ENCODE data around the gene TRAPPC2L.
"Not testable (repeated sequence)": the region's sequence is repeated elsewhere in the genome, so short reads cannot be mapped to it uniquely, and the experiment has no call there.

The TRAPPC2L gene

DNA sequence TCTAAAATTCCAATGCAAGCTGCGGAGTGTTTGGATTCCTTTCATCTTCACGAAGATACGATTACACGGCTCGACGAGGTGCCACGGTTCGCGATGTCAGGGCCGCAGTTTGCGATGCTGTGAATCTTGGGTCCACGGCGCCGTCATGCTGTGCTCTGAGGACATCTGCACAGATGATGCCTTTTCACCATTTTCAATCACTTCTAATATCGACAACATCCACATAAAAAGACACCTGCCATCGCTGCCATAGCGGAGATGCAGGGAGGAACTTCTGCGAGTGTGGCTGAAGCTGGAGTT lies 38.4 kb upstream of the TRAPPC2L start:
- no peak for DNase-seq (ENCODE audit: low spot score)

GRCh38 chr16:88819126-88819525 lies 37.8 kb upstream of the TRAPPC2L start:
- no peak for DNase-seq (ENCODE audit: low spot score)

- DNase-seq (ENCODE audit: low spot score) = no peak
Measured at GRCh38 chr16:88820385-88821025, 36.4 kb upstream of the TRAPPC2L start.

DNA sequence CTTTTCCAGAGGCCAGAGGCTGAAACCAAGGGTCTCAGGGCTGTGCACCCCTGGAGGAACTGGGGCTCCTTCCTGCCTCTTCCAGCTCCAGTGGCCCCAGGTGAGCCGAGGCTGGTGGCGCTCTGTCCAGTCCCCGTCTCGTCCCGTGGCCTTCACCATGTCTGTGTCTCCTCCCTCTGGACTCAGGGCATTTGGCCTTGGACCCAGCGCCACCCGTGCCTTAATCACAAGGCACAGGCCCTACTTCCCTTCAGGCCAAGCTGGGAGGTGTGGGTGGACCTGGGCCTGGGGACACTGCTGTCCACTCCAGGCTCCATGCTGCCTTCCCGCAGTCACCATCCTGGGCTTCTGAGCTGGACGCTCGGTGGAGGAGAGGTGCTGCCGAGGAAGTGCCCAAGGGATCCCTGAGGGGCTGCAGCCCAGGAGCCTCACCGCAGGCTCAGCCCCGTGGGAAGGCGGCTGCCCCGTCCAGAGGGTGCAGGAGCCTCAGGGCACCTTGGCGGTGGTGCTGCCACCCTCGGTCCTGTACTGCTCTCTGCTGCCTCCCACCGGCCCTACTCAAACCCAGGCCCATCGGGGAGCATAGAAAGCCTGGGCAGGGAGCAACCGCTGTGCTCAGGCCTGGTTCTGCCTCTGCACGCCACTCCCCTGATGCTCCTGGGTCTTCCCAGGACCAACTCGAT lies 35.6 kb upstream of the TRAPPC2L start:
- no peak for DNase-seq (ENCODE audit: low spot score)

- DNase-seq (ENCODE audit: low spot score) = no peak
Measured at GRCh38 chr16:88822281-88823040, 34.5 kb upstream of the TRAPPC2L start.

DNA sequence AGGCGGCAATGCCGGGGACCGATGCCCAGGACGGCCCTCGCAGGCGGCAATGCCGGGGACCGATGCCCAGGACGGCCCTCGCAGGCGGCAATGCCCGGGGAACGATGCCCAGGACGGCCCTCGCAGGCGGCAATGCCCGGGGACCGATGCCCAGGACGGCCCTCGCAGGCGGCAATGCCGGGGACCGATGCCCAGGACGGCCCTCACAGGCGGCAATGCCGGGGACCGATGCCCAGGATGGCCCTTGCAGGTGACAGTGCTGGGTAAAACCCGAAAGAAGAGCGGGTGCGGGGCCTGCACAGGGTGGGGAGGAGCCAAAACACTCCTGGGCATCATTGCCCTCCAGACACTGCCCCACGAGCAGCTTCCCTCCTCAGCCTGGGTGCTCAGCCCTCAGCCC lies 33.3 kb upstream of the TRAPPC2L start:
- not testable (repeated sequence) for DNase-seq (ENCODE audit: low spot score)

- DNase-seq (ENCODE audit: low spot score) = no peak
Measured at GRCh38 chr16:88824256-88825077, 32.5 kb upstream of the TRAPPC2L start.

DNA sequence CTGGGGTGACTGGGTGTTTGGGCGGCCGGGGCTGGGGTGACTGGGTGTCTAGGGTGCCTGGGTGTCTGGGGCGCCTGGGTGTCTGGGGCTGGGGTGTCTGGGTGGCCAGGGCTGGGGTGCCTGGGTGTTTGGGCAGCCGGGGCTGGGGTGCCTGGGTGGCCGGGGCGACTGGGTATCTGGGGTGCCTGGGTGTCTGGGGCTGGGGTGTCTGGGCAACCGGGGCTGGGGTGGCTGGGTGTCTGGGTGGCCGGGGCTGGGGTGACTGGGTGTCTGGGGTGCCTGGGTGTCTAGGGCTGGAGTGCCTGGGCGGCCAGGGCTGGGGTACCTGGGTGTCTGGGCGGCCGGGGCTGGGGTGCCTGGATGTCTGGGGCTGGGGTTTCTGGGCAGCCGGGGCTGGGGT lies 31.8 kb upstream of the TRAPPC2L start:
- no peak for DNase-seq (ENCODE audit: low spot score)

DNA sequence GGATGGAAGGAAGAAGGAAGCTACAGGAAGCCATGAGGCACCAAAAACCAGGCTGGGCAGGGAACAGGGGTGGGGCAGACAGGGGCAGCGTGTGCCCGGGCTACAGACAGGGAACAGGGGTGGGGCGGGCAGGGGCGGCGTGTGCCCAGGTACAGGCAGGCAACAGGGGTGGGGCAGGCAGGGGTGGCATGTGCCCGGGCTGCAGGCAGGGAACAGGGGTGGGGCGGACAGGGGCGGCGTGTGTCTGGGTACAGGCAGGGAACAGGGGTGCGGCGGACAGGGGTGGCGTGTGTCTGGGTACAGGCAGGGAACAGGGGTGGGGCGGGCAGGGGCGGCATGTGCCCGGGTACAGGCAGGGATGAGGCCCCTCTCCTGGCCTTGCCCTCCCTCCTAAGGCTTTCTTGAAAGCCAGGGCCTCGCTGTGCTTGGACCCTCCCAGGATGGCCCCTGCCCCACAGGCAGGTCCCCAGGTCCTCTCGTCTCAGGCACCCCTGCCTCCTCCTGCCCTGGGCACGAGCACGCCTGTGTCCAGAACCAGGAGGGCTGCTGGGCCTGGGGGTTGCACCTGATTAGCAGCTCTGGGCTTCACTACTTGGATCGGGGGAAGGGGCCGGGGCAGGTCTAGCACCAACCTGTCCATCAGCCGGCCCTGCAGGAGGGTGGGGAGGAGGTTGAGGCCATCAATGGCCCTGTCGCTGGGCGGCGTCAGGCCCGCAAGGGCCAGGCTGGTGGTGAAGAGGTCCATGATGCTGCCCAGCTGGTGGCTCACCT lies 30.7 kb upstream of the TRAPPC2L start:
- DNase-seq (ENCODE audit: low spot score) = no peak

GRCh38 chr16:88827727-88828126 lies 29.2 kb upstream of the TRAPPC2L start:
- no peak for DNase-seq (ENCODE audit: low spot score)

DNA sequence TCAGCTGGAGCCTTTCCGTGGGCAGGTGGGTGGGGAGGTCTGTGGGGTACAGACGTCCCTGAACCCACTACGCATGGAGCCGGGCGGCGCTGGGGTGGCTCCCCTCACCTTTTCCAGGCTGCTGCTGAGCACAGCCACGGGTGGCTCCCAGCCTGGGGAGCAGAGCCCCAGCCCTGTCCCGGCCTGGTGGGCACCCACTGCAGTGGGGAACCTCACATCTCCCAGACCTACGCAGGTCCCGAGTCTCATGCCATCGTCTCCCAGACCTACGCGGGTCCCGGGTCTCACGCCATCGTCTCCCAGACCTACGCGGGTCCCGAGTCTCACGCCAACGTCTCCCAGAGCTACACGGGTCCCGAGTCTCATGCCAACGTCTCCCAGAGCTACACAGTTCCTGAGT lies 28.2 kb upstream of the TRAPPC2L start:
- no peak for DNase-seq (ENCODE audit: low spot score)

DNA sequence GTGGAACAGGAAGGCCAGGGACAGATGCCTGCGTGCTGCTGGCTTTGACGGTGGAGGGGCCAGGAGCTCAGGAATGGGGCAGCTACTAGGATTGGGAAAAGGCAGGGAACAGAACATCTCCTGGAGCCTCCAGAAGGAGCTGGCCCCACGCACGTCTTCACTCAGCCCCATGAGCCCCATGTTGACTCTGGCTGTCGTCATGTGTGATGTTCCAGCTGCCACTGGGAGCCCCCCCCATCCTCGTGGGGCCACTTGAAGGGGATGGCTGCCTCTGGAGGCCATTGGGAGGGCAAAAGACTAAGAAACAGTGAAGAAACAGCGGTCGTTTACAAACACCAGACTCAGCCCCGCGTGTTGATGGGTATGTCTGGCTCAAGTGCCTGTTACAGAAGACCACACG lies 26.7 kb upstream of the TRAPPC2L start:
- DNase-seq (ENCODE audit: low spot score) = no peak

DNA sequence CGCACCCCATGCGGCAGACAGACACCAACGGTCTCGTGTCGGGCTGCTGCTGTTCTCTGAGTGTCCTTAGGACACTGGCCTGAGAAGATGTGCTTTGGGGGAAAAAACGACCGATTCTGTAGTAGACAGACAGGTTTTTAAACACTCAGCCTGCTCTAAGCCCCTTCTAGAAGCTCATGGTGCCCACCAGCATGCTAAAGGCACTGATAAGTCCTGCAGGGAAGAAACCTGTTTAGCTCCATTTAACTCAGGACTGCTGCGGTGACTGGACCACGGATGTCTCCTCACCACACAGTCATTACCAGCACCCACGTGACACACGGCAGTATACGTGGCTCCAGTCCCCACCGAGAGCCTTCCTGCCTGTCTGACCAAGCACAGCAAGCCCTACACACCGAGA lies 26.1 kb upstream of the TRAPPC2L start:
- no peak for DNase-seq (ENCODE audit: low spot score)

DNA sequence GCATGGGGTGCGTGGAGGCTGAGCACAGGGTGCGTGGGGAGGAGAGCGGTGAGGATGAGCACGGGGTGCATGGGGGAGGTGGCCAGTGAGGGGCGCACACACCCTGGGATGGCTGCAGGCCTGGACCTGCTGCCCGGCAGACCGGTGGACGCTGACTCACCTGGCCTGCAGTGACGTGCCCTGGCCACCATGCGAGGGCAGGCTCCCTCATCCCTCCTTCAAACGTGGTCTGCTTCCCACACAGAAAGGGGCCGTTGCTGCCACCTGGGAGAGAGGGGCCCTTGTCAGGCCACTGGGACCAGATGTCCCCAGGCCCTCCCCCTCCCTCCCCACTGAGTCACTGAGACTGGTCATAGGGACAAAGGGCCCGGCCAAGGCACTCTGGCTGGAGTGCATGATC lies 25.1 kb upstream of the TRAPPC2L start:
- no peak for DNase-seq (ENCODE audit: low spot score)

DNA sequence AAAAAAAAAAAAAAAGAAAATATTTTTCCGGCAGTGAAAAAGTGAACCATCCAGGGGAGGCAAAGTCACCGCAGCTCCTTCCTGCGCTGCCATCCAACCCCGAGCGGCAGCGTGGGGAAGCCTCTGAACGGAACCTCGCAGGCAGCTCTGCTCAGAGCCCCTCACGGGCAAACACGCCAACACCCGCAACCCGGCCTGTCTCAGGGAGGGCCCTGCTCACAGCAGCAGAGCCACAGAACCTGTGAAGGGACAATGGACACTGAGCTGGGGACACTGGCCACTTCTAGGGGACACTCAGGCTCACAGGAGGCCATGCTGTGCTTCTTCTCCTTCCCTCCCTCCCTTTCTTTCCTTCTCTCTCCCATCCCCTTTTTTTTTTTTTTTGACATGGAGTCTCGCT lies 23.8 kb upstream of the TRAPPC2L start:
- no peak for DNase-seq (ENCODE audit: low spot score)

GRCh38 chr16:88834670-88835069 lies 22.3 kb upstream of the TRAPPC2L start:
- no peak for DNase-seq (ENCODE audit: low spot score)

GRCh38 chr16:88835383-88835782 lies 21.5 kb upstream of the TRAPPC2L start:
- DNase-seq (ENCODE audit: low spot score) = no peak

GRCh38 chr16:88835818-88836217 lies 21.1 kb upstream of the TRAPPC2L start:
- no peak for DNase-seq (ENCODE audit: low spot score)

DNA sequence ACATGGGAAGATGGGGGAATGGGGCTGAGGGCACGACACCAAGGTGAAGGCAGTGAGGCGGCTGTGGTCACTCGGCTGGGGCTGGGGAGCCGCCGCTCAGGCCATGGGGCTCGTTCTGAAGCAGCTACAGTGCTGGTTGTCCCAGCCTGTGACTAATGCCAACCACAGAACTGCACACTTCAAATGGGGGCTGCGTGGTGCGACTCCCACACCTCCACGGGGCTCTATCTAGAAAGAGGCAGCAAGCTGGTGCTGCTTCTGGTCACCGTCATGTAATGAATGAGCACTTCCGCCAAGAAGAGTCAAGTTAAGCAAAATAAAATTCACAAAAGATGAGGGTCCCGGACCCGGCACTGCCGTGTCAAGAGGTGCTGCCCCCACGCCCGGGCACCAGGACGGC lies 20.1 kb upstream of the TRAPPC2L start:
- no peak for DNase-seq (ENCODE audit: low spot score)

- no peak for DNase-seq (ENCODE audit: low spot score)
Measured at GRCh38 chr16:88837806-88838205, 19.1 kb upstream of the TRAPPC2L start.

- DNase-seq (ENCODE audit: low spot score) = no peak
Measured at GRCh38 chr16:88838566-88838965, 18.4 kb upstream of the TRAPPC2L start.

DNA sequence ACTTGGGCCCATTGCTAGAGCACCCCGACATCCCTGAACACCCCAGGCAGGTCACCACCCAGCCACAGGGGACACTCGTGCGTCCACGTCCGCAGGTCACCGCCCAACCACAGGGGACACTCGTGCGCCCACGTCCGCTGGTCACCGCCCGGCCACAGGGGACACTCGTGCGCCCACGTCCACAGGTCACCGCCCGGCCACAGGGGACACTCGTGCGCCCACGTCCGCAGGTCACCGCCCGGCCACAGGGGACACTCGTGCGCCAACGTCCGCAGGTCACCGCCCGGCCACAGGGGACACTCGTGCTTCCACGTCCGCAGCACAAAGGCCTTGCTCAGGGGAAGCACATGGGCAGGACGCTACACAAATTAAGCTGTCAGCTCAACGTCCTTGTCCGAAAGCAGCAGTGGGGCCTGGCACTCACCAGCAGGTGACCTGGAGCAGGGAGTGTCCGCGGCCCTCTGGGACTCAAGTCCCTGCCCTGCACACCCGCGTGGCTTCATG lies 17.8 kb upstream of the TRAPPC2L start:
- DNase-seq (ENCODE audit: low spot score) = no peak

Data from D341Med (cell line).